Stomach (tissue), 9 donors: ENCODE measurements around the gene ARHGAP15. TPM values are rescaled to one million over a fixed set of nuclear protein-coding genes. Genes with fewer than 3 reads are reported as not detected.

Experiments used
- DNase-seq, 2 donors: peaks; one replicate each; pipeline versions ENCODE4 v3.0.0 to v3.0.0-alpha.2; 2013 to 2019
- H3K27ac ChIP-seq, 5 donors: fragments of 200-600 bp in 4 of 5; sonication (generic) in 4 of 5; one replicate each; pipeline ENCODE4 v1.5.1; 2013 to 2019; ENCODE audit warnings: mild to moderate bottlenecking in 1 of 5, moderate library complexity in 1 of 5
- H3K27me3 ChIP-seq, 3 donors: fragments of 200-600 bp; sonication (generic); one replicate each; pipeline ENCODE4 v1.5.1; 2017 to 2019; ENCODE audit warnings: mixed run types in 1 of 3
- H3K36me3 ChIP-seq, 4 donors: fragments of 200-600 bp; sonication (generic); 1 replicate in 3 of 4; 2 replicates in 1 of 4; pipeline ENCODE4 v1.5.1; 2016 to 2019
- H3K4me1 ChIP-seq, 4 donors: fragments of 200-600 bp; sonication (generic); one replicate each; pipeline ENCODE4 v1.5.1; 2016 to 2019
- H3K4me3 ChIP-seq, 4 donors: fragments of 200-600 bp; sonication (generic) in 3 of 4; one replicate each; pipeline ENCODE4 v1.5.1; 2016 to 2019; ENCODE audit warnings: mild to moderate bottlenecking in 1 of 4
- H3K9me3 ChIP-seq, 4 donors: fragments of 200-600 bp; sonication (generic); one replicate each; pipeline ENCODE4 v1.5.1; 2016 to 2019
- EP300 ChIP-seq: sonication (generic); formaldehyde crosslinking; IDR thresholded peaks from one replicate; pipeline ENCODE4 v1.6.1; 2017; ENCODE audit warnings: antibody characterized with exemption
- POLR2A ChIP-seq, 4 donors: fragments of 450-650 bp; IDR thresholded peaks; one replicate each; pipeline ENCODE4 v1.6.1; 2016; ENCODE audit warnings: antibody characterized with exemption in 4 of 4, control low read depth in 2 of 4, mild to moderate bottlenecking in 1 of 4, moderate library complexity in 1 of 4
- POLR2AphosphoS5 ChIP-seq, 3 donors: sonication (generic); formaldehyde crosslinking; IDR thresholded peaks; one replicate each; pipeline ENCODE4 v1.6.1; 2016; ENCODE audit warnings: antibody characterized with exemption in 3 of 3
- WGBS, 5 donors: extraction: QIAGEN DNeasy Blood & Tissue Kit in 3 of 5; methylation state at CpG; one replicate each; pipeline versions ENCODE4 v1.1.5 to v1.1.7; 2013 to 2018; 5-methylcytosine and 5-hydroxymethylcytosine counted together
- intact Hi-C: fragments of 100-400 bp; cut with DNase I; formaldehyde crosslinking; loops from one replicate; pipeline ENCODE4 v1.15.1; 2023; ENCODE audit warnings: low total_unique reads
- polyA plus RNA-seq, 3 donors: library from polyadenylated mRNA; stranded (reverse); fragments of 200-250 nt; gene quantifications; one replicate each; pipeline ENCODE4 v1.2.3, GENCODE V29; 2013
- total RNA-seq, 5 donors: library from RNA; depleted of rRNA; stranded (reverse); fragments of >200 nt; gene quantifications; one replicate each; pipeline versions ENCODE4 v1.1.0 to v1.2.3, GENCODE V29; 2014 to 2016
- TF ChIP-seq, protein P1 (sequence below), 7 experiments: fragments of 450-650 bp in 4 of 7; fragments of 200-600 bp in 3 of 7; sonication (generic) in 3 of 7; IDR thresholded peaks; one replicate each; pipeline ENCODE4 v1.5.1; 2016 to 2019; ENCODE audit warnings: antibody characterized with exemption in 7 of 7, control low read depth in 2 of 7, mild to moderate bottlenecking in 1 of 7
- donor health status: healthy with polysubstance abuse.
- donor health status: Bipolar disorder and iron deficiency.
- donor health status: healthy.

Gene ARHGAP15
- total and polyA plus RNA-seq, 8 donors: 1.8 to 66.3 (median 6.8) TPM; not detected in 1

DNA sequence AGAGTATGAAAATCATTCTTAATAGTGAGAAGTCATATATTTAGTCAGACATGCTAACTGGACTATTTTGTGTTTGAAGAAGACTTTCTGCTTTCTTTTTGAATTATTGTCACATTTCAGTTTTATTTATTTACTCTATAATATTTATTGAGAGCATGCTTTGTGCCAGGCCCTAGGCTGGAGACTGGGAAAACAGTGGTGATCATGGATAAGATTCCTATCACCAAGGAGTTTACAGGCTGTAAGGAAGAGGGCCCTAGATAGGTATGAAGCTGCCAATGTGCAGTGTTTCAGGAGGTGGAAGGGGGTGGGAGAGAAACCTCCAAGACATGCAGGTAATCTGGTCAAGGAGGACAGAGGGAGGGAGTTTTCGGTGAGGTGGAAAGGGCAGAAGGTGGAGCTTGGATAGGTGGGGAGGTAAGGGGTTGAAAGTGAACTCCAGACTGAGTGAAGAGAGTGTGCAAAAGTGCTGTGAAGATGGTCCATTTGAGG lies 207.5 kb downstream of the ARHGAP15 start:
- TF ChIP-seq, protein P1, sequence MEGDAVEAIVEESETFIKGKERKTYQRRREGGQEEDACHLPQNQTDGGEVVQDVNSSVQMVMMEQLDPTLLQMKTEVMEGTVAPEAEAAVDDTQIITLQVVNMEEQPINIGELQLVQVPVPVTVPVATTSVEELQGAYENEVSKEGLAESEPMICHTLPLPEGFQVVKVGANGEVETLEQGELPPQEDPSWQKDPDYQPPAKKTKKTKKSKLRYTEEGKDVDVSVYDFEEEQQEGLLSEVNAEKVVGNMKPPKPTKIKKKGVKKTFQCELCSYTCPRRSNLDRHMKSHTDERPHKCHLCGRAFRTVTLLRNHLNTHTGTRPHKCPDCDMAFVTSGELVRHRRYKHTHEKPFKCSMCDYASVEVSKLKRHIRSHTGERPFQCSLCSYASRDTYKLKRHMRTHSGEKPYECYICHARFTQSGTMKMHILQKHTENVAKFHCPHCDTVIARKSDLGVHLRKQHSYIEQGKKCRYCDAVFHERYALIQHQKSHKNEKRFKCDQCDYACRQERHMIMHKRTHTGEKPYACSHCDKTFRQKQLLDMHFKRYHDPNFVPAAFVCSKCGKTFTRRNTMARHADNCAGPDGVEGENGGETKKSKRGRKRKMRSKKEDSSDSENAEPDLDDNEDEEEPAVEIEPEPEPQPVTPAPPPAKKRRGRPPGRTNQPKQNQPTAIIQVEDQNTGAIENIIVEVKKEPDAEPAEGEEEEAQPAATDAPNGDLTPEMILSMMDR (IDR thresholded peaks at IDR 0.05): no peak
- TF ChIP-seq POLR2A (IDR thresholded peaks at IDR 0.05) (no peak), POLR2AphosphoS5 (IDR thresholded peaks at IDR 0.05) (no peak), EP300 (no peak)

DNA sequence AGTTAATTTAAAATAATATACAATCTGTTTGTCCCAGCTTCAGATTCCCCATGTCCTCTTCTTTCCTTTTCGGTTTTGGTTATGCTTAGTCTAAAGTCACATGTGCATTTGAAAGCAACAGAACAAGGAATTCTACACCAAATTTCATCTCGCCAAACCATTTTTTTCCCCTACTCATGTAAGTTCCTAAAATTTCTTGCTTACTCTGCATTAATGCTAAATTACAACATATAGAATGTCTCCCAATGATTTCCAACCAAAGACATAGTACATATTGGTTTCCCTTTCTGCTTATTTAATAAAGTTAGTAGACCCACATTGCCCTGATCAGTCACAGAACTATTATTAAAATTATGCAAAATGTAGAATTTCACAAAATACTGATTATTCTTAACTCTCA lies 212.3 kb downstream of the ARHGAP15 start:
- DNase-seq: no peak
- no peaks in the 10 kb centered on the region for H3K9me3 ChIP-seq
- intact Hi-C loops: no loop called here
- no peaks in the 10 kb centered on the region for H3K4me1 ChIP-seq
- no peak overlapping the region for H3K4me3 ChIP-seq
- no peaks in the 10 kb centered on the region for H3K27me3 ChIP-seq
- H3K27ac ChIP-seq: no peak overlapping the region
- 79 to 96% (median 95%) methylated on average over 2 of the region's 2 CpGs for WGBS, 5 donors
- no peaks in the 10 kb centered on the region for H3K36me3 ChIP-seq
- no peak for TF ChIP-seq POLR2AphosphoS5 (IDR thresholded peaks at IDR 0.05)
- TF ChIP-seq EP300: no peak
- TF ChIP-seq POLR2A (IDR thresholded peaks at IDR 0.05): no peak
- TF ChIP-seq, protein P1 (IDR thresholded peaks at IDR 0.05): no peak

More for the DNA sequence above, 207.5 kb downstream of the ARHGAP15 start:
- Histone ChIP-seq H3K27me3 (no peaks in the 10 kb centered on the region), H3K27ac (no peak overlapping the region), H3K36me3 (no peaks in the 10 kb centered on the region), H3K4me1 (no peaks in the 10 kb centered on the region), H3K9me3 (no peaks in the 10 kb centered on the region), H3K4me3 (no peak overlapping the region)
- intact Hi-C loops: no loop called here
- 87 to 95% (median 93%) methylated on average over 1 of the region's 1 CpG for WGBS, 5 donors
- DNase-seq: no peak

DNA sequence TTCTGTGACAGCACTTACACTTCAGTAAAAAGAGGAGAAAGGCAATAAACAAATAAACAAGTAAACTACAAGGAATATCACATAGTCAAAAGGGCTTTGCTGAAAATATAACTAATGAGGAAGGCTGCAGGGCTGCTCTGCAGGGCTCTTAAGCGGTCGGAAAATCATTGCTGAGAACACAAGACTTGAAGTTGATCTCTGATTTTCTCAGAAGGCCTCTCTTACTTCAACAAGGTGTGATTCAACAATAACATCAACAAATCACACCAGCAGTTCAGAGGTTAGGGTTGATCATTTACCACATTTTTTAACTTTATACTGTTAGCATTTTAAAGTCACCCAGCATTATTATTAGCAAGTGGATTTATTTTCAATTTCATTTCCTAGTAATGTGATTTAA lies 215.6 kb downstream of the ARHGAP15 start:
- Histone ChIP-seq H3K27me3 (no peaks in the 10 kb centered on the region), H3K27ac (no peak overlapping the region), H3K9me3 (no peaks in the 10 kb centered on the region), H3K4me3 (no peak overlapping the region), H3K4me1 (no peaks in the 10 kb centered on the region), H3K36me3 (no peaks in the 10 kb centered on the region)
- TF ChIP-seq, protein P1 (IDR thresholded peaks at IDR 0.05): no peak
- TF ChIP-seq POLR2A (IDR thresholded peaks at IDR 0.05) (no peak), POLR2AphosphoS5 (IDR thresholded peaks at IDR 0.05) (no peak), EP300 (no peak)
- WGBS, 5 donors: 55 to 80% (median 63%) methylated on average over 2 of the region's 2 CpGs
- intact Hi-C loops: no loop called here
- DNase-seq: no peak

DNA sequence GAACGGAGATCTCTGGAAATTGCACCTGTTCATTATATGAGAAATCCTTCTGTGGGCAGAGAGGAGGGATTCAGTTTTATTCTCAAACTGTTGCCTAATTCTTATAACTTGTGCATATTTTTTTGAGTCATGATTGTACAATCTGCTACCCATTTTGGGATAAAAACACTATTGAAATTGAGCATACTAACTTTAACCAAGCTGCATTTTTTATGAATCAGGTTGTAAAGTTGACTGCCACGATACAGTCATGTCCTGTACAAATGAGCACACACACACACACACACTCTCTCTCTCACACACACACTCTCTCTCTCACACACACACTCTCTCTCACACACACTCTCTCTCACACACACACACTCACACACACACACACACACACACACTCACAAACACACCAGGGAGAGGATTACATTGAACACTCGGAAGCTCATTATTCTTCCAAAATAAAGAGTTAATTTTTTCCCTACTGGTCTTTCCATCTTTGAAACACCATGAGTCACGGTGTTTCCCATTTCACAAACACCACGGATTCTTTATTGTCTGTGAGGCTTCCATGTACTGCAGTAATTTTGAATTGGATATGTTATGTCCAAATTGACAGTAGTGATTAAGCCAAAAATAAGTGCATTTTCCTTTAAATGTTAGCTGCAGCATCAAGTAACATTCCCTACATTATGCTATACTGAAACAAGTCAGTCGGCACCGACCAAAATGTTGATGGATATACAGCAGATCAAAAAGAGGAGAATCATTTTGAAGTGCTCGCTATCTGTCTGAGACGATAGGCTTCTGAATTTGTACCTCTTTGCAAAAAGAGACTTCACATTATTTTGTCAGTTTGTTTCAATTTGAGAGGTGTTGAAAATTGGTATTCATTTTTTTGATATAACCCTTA lies 216.9 kb downstream of the ARHGAP15 start:
- WGBS, 5 donors: 79 to 87% (median 82%) methylated on average over 9 of the region's 9 CpGs
- intact Hi-C loops: no loop called here

More for the DNA sequence above, 216.9 kb downstream of the ARHGAP15 start:
- DNase-seq: no peak
- Histone ChIP-seq H3K36me3 (no peaks in the 10 kb centered on the region), H3K27ac (no peak overlapping the region), H3K4me1 (no peaks in the 10 kb centered on the region), H3K4me3 (no peak overlapping the region), H3K27me3 (no peaks in the 10 kb centered on the region), H3K9me3 (no peaks in the 10 kb centered on the region)
- TF ChIP-seq EP300 (no peak), POLR2AphosphoS5 (IDR thresholded peaks at IDR 0.05) (no peak), POLR2A (IDR thresholded peaks at IDR 0.05) (no peak)
- TF ChIP-seq, protein P1 (IDR thresholded peaks at IDR 0.05): no peak
